Dermis blood vessel endothelial cell (primary cell): ENCODE measurements around the gene BPIFB2. TPM values are rescaled to one million over a fixed set of nuclear protein-coding genes. Genes with fewer than 3 reads are reported as not detected.
"Not testable (repeated sequence)": the region's sequence is repeated elsewhere in the genome, so short reads cannot be mapped to it uniquely, and the experiment has no call there.

Source experiments
- DNase-seq: peaks from one replicate; pipeline ENCODE4 v3.0.0; 2010
- total RNA-seq: library from RNA; depleted of rRNA; stranded (reverse); fragments of >200 nt; gene quantifications from 2 replicates; pipeline ENCODE4 v1.2.3, GENCODE V29; 2014

BPIFB2 gene, protein sequence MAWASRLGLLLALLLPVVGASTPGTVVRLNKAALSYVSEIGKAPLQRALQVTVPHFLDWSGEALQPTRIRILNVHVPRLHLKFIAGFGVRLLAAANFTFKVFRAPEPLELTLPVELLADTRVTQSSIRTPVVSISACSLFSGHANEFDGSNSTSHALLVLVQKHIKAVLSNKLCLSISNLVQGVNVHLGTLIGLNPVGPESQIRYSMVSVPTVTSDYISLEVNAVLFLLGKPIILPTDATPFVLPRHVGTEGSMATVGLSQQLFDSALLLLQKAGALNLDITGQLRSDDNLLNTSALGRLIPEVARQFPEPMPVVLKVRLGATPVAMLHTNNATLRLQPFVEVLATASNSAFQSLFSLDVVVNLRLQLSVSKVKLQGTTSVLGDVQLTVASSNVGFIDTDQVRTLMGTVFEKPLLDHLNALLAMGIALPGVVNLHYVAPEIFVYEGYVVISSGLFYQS
- not detected in 2 replicates for total RNA-seq

DNA sequence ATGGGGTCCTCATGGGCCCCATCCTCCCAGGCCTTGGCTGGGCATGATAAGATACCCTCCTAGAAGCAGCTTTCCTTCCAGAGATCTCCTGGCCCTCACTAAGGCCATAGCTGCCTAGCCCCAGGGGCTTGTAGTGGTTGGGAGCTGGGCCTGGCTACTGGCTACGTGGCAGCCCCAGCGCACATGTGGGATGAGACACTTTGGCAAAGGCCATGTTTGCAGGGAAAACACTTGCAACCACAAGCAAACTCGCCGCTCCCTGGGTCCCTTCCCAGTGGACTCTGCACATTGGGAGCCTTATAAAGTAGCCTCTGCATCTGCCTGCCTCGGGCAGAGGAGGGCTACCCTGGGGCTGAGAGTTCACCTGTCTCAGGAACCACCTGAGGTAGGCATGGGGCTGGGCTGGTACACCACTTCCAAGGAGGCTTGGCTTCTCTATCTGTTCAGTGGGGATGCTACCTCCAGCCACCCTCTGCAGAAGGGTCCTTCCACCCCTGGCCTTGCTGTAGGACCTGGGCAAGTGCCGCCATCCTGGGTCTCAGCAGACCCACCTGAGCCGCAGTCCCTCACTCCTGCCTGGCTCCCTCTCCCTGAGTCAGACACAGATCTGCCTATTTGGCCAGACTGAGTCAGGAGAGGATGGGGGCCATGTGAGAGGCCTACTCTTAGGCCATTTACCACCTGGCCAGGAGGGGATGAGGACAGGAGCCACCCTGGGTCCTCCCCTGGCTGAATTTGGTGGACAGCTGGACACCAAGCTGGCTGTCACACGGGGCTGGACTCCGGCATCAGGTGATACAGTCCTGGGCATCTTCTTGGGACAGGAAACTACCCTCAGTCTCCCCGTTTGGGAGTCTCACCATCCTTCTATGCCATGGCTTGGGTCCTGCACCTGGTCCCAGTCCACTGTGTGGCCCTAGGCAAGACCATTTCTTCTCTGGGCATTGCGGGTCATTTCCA, at the start of gene BPIFB2:
BPIFB2 (plus strand) TSS at position 329 of the 960 bp plus-strand sequence. CDS start 871 bp downstream, outside the sequence.
- no peak for DNase-seq

- DNase-seq = no peak
These were observed 48.9 kb upstream of the BPIFB2 start for GRCh38 chr20:32958574-32958973.

- no peak for DNase-seq
These were observed 47.9 kb upstream of the BPIFB2 start for GRCh38 chr20:32959351-32960221.

- DNase-seq = no peak
These were observed 47.3 kb upstream of the BPIFB2 start for GRCh38 chr20:32960222-32960518.

DNA sequence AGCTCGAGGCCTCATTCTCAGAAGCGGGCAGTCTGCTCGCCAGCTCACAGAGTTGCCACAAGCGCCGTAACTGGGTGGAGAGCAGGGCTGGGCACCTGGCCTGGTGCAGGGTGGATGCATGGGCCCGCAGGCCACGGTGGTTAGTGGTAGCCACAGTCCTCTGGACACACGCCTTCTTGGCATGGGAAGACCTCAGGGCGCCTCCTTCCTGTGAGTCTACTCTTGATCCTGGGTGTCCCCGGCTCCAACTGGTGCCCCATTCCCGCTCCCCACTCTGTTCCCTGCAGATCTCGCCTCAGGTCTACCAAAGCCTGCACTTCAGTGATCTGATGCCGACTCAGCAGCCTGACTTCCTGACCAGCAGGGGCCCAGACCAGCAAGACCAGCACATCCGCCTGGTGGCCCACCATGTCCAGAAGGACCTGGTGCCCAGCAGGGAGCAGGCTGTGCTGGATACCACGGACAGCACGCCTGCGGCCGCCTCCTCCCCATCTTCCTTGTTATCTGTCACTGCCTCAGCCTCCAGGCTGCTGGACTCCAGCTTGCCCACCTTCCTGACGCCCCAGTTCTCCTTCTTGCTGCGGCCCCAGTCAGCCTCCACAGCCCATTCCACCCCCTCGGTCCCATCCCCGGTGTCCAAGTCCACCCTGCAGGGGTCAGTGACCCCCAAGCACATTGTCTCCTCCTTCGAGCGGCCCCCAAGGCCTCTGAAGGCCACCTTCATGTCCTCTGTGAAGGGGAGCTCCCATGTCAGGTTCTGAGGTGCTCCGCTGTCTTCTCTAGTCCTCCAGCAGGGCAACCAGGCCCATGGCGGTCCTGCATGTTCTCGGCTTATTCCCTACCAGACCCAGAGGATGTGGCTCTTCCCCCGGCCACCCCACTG, 46.4 kb upstream of the BPIFB2 start:
- no peak for DNase-seq

DNA sequence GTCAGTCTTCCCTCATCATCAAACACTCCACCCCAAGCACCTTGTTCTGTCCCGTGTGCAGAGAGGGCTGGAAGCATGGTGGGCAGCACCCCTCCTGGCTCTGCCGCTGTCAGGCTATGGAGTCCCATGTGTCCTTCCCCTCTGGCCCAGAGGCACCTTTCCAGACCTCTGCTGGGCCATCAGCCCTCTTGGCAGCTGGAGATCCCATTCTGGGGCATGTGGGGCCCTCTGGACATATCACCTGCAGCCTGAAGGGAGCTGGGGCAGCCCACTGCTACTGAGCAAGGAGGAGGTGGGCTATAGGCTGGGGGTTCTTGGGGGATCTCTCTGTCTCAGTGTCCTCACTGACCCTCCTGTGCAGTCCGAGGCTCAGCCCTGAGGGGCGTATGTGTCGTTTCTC, 45.5 kb upstream of the BPIFB2 start:
- DNase-seq = no peak

- DNase-seq = not testable (repeated sequence)
These were observed 44.9 kb upstream of the BPIFB2 start for GRCh38 chr20:32962646-32963045.

GRCh38 chr20:32963176-32963575, 44.3 kb upstream of the BPIFB2 start:
- DNase-seq = no peak

- no peak for DNase-seq
These were observed 42.9 kb upstream of the BPIFB2 start for GRCh38 chr20:32964575-32964974.

DNA sequence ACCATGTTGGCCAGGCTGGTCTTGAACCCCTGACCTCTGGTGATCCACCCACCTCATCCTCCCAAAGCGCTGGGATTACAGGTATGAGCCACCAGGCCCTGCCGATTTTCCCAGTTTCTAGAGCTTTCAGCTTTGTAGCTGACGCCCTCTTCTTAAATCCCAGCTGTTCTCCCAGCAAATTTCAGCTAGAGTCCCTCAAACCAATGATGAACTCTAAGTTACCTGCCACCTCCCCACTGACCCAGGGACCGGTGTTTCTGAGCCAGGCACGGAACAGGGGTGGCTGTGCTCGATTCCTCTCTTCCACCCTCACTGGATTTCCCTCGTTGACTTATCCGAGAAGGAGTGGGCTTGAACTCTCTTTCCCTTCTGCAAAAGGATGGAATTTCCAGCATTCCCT, 42.4 kb upstream of the BPIFB2 start:
- no peak for DNase-seq

DNA sequence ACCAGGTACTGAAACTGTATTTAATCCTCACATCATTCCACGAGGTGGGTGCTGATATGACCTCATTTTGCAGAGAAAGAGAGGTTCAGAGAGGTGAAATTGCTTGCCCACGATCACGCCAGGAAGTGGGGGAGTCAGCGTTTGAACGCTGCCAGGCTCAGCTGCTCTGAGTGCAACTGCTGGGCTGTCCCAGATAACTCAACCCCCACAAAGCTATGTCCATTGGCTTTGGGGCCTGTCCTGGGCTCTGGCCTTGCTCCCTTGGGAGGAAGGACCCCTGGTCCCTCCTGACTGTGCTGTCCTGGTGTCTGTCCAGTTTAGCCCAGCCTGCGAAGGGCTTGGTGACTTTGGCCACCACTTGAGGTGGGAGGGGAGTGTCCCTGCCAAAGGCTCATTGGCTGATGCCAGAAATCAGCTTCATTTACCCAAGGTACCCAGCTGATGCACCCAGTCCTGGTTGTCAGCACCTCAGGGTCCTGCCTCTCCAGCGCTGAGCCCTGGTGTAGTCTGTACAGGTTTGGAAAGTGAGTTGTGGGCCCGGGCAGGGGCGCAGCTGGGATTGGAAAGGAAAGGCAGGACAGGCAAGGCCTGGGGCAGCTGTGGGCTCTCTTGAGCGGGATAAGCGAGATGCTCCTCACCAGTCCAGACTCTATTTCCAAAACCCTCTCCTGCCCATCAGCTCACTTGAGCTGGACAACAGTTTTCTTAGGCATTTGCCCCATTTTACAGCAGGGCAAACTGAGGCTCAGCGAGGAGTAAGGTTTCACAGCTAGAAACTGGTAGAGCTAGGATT, 41.7 kb upstream of the BPIFB2 start:
- no peak for DNase-seq

DNA sequence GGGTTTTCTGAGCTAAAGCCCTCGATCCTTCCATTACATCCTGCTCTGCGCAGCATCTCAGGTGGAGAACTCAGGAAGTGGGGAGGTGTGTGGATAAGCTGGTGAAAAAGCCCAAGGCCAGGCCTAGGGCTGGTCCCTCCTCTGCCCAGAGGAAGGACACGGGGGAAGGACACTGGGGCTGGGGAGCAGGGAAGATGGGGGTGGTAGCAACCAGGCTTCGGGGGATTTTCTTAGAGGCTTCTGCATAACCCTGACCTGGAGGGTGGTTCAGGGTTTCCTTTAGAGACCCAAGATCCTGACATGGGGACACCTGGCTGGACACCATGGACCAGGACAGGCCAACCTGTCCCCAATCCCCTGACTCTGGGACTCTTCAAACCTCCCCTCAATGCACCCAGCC, 41.1 kb upstream of the BPIFB2 start:
- no peak for DNase-seq

GRCh38 chr20:32966881-32967781, 40.4 kb upstream of the BPIFB2 start:
- no peak for DNase-seq

DNA sequence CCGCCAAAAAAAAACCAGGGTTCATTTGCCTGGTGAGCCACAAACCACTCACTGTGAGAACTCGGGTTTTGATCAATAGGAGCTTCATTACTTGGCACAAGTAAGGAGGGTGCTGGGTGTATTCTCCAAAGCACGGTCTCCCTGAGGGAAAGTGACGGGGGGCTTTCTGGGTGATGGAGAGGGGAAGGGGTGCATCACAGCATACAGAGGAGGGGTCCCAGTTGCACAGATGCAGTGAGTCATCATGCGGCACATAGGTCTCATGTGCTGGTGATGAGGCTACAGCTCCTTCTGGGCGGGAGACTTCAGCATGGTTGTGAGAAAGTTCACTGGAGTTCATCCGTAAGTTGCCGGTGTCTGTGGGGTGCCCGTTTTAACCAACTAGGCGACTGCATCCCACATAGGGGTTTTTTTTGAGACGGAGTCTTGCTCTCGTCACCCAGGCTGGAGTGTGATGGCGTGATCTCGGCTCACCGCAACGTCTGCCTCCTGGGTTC, 39.5 kb upstream of the BPIFB2 start:
- no peak for DNase-seq

- DNase-seq = no peak
These were observed 38.8 kb upstream of the BPIFB2 start for GRCh38 chr20:32968478-32969241.

- no peak for DNase-seq
These were observed 38.0 kb upstream of the BPIFB2 start for GRCh38 chr20:32969356-32970114.

- no peak for DNase-seq
These were observed 37.2 kb upstream of the BPIFB2 start for GRCh38 chr20:32970115-32970972.
